ENCODE data around the gene TAS2R14. TPM values are rescaled to one million over a fixed set of nuclear protein-coding genes. Genes with fewer than 3 reads are reported as not detected.

The TAS2R14 gene
- total RNA-seq, 1 experiment from 2014 or later: 3.4 TPM

DNA sequence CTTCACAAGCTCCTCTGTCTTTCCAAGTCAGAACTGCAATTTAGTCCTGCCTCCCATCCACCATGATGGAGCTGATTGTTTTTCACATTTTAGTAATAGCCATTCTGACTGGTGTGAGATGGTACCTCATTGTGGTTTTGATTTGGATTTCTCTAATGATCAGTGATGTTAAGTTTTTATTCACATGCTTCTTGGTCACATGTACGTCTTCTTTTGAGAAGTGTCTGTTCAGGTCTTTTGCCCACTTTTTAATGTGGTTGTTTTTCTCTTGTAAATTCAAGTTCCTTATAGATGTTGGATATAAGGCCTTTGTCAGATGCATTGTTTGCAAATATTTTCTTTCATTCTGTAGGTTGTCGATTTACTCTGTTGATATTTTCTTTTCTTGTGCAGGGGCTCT, 4.1 kb upstream of the TAS2R14 start:
- POLR2A ChIA-PET (ENCODE audit: low non-redundant PET): no interaction called here
- CTCF ChIA-PET: no interaction called here
- TF ChIP-seq EZH2 (IDR thresholded peaks at IDR 0.05; ENCODE audit: borderline replicate concordance, low read depth, low read length, poor library complexity, severe bottlenecking): no peak
- TF ChIP-seq, protein P1, sequence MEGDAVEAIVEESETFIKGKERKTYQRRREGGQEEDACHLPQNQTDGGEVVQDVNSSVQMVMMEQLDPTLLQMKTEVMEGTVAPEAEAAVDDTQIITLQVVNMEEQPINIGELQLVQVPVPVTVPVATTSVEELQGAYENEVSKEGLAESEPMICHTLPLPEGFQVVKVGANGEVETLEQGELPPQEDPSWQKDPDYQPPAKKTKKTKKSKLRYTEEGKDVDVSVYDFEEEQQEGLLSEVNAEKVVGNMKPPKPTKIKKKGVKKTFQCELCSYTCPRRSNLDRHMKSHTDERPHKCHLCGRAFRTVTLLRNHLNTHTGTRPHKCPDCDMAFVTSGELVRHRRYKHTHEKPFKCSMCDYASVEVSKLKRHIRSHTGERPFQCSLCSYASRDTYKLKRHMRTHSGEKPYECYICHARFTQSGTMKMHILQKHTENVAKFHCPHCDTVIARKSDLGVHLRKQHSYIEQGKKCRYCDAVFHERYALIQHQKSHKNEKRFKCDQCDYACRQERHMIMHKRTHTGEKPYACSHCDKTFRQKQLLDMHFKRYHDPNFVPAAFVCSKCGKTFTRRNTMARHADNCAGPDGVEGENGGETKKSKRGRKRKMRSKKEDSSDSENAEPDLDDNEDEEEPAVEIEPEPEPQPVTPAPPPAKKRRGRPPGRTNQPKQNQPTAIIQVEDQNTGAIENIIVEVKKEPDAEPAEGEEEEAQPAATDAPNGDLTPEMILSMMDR (conservative IDR thresholded peaks at IDR 0.05; ENCODE audit: low read depth, low read length): no peak
- Histone ChIP-seq H3K36me3 (ENCODE audit: insufficient read depth, low read length, poor library complexity, severe bottlenecking) (no peaks in the 10 kb centered on the region), H3K9me3 (ENCODE audit: low read depth, low read length, poor library complexity, severe bottlenecking) (peaks cover 10% of the 10 kb centered on the region), H3K27me3 (replicated peaks; ENCODE audit: insufficient read depth, low read depth, low read length, poor library complexity) (no peaks in the 10 kb centered on the region), H3K27ac (ENCODE audit: low read depth, low read length, poor library complexity, severe bottlenecking) (no peak overlapping the region), H3K4me3 (ENCODE audit: low read depth, low read length, poor library complexity, severe bottlenecking) (no peak overlapping the region), H3K4me1 (ENCODE audit: insufficient read depth, low read length, poor library complexity, severe bottlenecking) (no peaks in the 10 kb centered on the region)
- intact Hi-C loops (cut with micrococcal nuclease; ENCODE audit: unreplicated experiment): no loop called here
- no TSS peak for BruUV-seq (replicated peaks)
- no peak for DNase-seq (ENCODE audit: low spot score)

DNA sequence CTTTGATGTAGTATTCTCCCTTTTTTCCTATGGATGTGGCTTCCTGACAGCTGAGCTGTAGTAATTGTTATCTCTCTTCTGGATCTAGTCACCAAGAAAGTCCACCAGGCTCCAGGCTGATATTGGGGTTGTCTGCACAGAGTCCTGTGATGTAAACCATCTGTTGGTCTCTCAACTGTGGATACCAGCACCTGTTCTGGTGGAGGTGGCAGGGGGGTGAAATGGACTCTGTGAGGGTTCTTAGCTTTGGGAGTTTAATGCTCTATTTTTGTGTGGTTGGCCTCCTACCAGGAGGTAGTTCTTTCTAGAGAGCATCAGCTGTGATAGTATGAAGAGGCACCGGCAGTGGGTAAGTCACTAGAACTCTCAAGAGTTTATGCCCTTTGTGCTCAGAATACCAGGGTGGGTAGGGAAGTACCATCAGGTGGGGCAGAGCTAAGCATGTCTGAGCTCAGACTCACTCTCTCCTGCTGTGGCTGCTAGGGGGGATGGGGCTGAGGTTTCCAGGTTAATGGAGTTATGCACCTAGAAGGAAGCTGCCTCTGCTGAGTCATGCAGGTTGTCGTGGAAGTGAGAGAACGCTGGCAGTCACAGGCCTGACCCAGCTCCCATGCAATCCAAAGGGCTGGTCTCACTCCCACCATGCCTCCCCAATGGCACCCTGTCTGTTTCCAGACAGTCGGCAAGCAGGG, 3.0 kb upstream of the TAS2R14 start:
- ChIA-PET POLR2A (ENCODE audit: low non-redundant PET) (no interaction called here), CTCF (no interaction called here)
- Histone ChIP-seq H3K27ac (ENCODE audit: low read depth, low read length, poor library complexity, severe bottlenecking) (no peak overlapping the region), H3K4me3 (ENCODE audit: low read depth, low read length, poor library complexity, severe bottlenecking) (no peak overlapping the region), H3K36me3 (ENCODE audit: insufficient read depth, low read length, poor library complexity, severe bottlenecking) (no peaks in the 10 kb centered on the region), H3K4me1 (ENCODE audit: insufficient read depth, low read length, poor library complexity, severe bottlenecking) (no peaks in the 10 kb centered on the region), H3K27me3 (replicated peaks; ENCODE audit: insufficient read depth, low read depth, low read length, poor library complexity) (no peaks in the 10 kb centered on the region), H3K9me3 (ENCODE audit: low read depth, low read length, poor library complexity, severe bottlenecking) (peaks cover 7% of the 10 kb centered on the region)
- TF ChIP-seq EZH2 (IDR thresholded peaks at IDR 0.05; ENCODE audit: borderline replicate concordance, low read depth, low read length, poor library complexity, severe bottlenecking): no peak
- TF ChIP-seq, protein P1 (conservative IDR thresholded peaks at IDR 0.05; ENCODE audit: low read depth, low read length): no peak
- DNase-seq (ENCODE audit: low spot score): no peak
- no TSS peak for BruUV-seq (replicated peaks)
- intact Hi-C loops (cut with micrococcal nuclease; ENCODE audit: unreplicated experiment): no loop called here

DNA sequence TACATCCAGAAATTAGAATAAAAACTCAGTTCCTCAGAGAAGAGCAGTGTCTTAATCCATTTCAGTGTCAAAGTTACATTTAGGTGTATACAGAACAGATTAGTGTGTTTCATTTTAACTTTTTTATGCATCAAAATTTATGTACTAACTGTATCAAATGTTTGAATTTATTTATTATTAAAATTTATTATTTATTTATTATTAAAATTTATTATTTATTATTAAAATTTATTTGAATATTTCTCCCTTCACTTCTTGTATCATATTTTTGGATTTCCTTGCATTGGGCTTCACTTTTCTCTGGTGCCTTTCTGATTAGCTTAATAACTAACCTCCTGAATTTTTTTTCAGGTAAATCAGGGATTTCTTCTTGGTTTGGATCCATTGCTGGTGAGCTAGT, 2.3 kb upstream of the TAS2R14 start:
- CTCF ChIA-PET: no interaction called here
- intact Hi-C loops (cut with micrococcal nuclease; ENCODE audit: unreplicated experiment): no loop called here
- no peak for TF ChIP-seq EZH2 (IDR thresholded peaks at IDR 0.05; ENCODE audit: borderline replicate concordance, low read depth, low read length, poor library complexity, severe bottlenecking)
- TF ChIP-seq, protein P1 (conservative IDR thresholded peaks at IDR 0.05; ENCODE audit: low read depth, low read length): no peak
- POLR2A ChIA-PET (ENCODE audit: low non-redundant PET): no interaction called here
- Histone ChIP-seq H3K9me3 (ENCODE audit: low read depth, low read length, poor library complexity, severe bottlenecking) (peaks cover under 1% of the 10 kb centered on the region), H3K4me1 (ENCODE audit: insufficient read depth, low read length, poor library complexity, severe bottlenecking) (no peaks in the 10 kb centered on the region), H3K4me3 (ENCODE audit: low read depth, low read length, poor library complexity, severe bottlenecking) (no peak overlapping the region), H3K27ac (ENCODE audit: low read depth, low read length, poor library complexity, severe bottlenecking) (no peak overlapping the region), H3K36me3 (ENCODE audit: insufficient read depth, low read length, poor library complexity, severe bottlenecking) (no peaks in the 10 kb centered on the region), H3K27me3 (replicated peaks; ENCODE audit: insufficient read depth, low read depth, low read length, poor library complexity) (no peaks in the 10 kb centered on the region)
- no TSS peak for BruUV-seq (replicated peaks)
- no peak for DNase-seq (ENCODE audit: low spot score)
